Measurements from ENCODE around the gene RGL4. TPM values are rescaled to one million over a fixed set of nuclear protein-coding genes. Genes with fewer than 3 reads are reported as not detected.
A peak's percentile ranks its signal among the peaks of the same experiment; 100 is the strongest.

RGL4 gene
- total RNA-seq, 1 donor from 2014 or later: not detected

- FAIRE-seq (no peak), DNase-seq (ENCODE audit: low spot score in 2 of 2) (no peak)
Measured at GRCh38 chr22:23697031-23697970, 6.5 kb downstream of the RGL4 start.

GRCh38 chr22:23698094-23698493 lies 7.3 kb downstream of the RGL4 start:
- DNase-seq (ENCODE audit: low spot score in 2 of 2): no peak
- FAIRE-seq: no peak

- DNase-seq (ENCODE audit: low spot score in 2 of 2): no peak
- no peak for FAIRE-seq
Measured at GRCh38 chr22:23698673-23699235, 7.9 kb downstream of the RGL4 start.

- DNase-seq (ENCODE audit: low spot score in 2 of 2) (no peak), FAIRE-seq (no peak)
Measured at GRCh38 chr22:23700706-23701105, 9.9 kb downstream of the RGL4 start.

GRCh38 chr22:23704062-23704461 lies 13.2 kb downstream of the RGL4 start:
- DNase-seq (ENCODE audit: low spot score in 2 of 2) (no peak), FAIRE-seq (no peak)

- FAIRE-seq (no peak), DNase-seq (ENCODE audit: low spot score in 2 of 2) (no peak)
Measured at GRCh38 chr22:23704829-23705228, 14.0 kb downstream of the RGL4 start.

GRCh38 chr22:23705358-23705757 lies 14.5 kb downstream of the RGL4 start:
- DNase-seq (ENCODE audit: low spot score in 2 of 2) (no peak), FAIRE-seq (no peak)

- DNase-seq (ENCODE audit: low spot score in 2 of 2) (no peak), FAIRE-seq (no peak)
Measured at GRCh38 chr22:23708270-23708669, 17.5 kb downstream of the RGL4 start.

- DNase-seq (ENCODE audit: low spot score in 2 of 2) (no peak), FAIRE-seq (no peak)
Measured at GRCh38 chr22:23709107-23709506, 18.3 kb downstream of the RGL4 start.

- DNase-seq (ENCODE audit: low spot score in 2 of 2): no peak
- no peak for FAIRE-seq
Measured at GRCh38 chr22:23712256-23712655, 21.4 kb downstream of the RGL4 start.

- FAIRE-seq (no peak), DNase-seq (ENCODE audit: low spot score in 2 of 2) (no peak)
Measured at GRCh38 chr22:23713696-23714595, 23.1 kb downstream of the RGL4 start.

GRCh38 chr22:23714596-23715578 lies 24.1 kb downstream of the RGL4 start:
- no peak for DNase-seq (ENCODE audit: low spot score in 2 of 2)
- no peak for FAIRE-seq

GRCh38 chr22:23715806-23716375 lies 25.1 kb downstream of the RGL4 start:
- FAIRE-seq (no peak), DNase-seq (ENCODE audit: low spot score in 2 of 2) (no peak)

GRCh38 chr22:23716811-23717801 lies 26.3 kb downstream of the RGL4 start:
- DNase-seq (ENCODE audit: low spot score in 2 of 2): peak; percentile 91 to 96
- FAIRE-seq: no peak

GRCh38 chr22:23718371-23719165 lies 27.8 kb downstream of the RGL4 start:
- no peak for FAIRE-seq

GRCh38 chr22:23720855-23721254 lies 30.0 kb downstream of the RGL4 start:
- no peak for FAIRE-seq
- no peak for DNase-seq (ENCODE audit: low spot score in 2 of 2)

More at GRCh38 chr22:23718371-23719165, 27.8 kb downstream of the RGL4 start:
- DNase-seq (ENCODE audit: low spot score in 2 of 2): no peak

GRCh38 chr22:23722160-23722559 lies 31.3 kb downstream of the RGL4 start:
- FAIRE-seq: no peak
- DNase-seq (ENCODE audit: low spot score in 2 of 2): no peak

Measured in frontal cortex (tissue), 4 donors.